HEK293T (cell line): ENCODE measurements around the gene ZNF17.

Experiments used
- BHLHE40 ChIP-seq: fragments of 450-650 bp; IDR thresholded peaks from 2 replicates; pipeline ENCODE4 v1.6.1; 2016; ENCODE audit warnings: mild to moderate bottlenecking, moderate library complexity, borderline replicate concordance
- CTBP1 ChIP-seq: fragments of 450-650 bp; IDR thresholded peaks from 2 replicates; pipeline ENCODE4 v1.6.1; 2016; ENCODE audit warnings: borderline replicate concordance
- ELF4 ChIP-seq: fragments of 450-650 bp; IDR thresholded peaks from 2 replicates; pipeline ENCODE4 v1.6.1; 2017; ENCODE audit warnings: antibody characterized with exemption
- FOXA1 ChIP-seq: fragments of 450-650 bp; IDR thresholded peaks from 2 replicates; pipeline ENCODE4 v1.6.1; 2016; ENCODE audit warnings: mild to moderate bottlenecking
- FOXM1 ChIP-seq: fragments of 450-650 bp; IDR thresholded peaks from 2 replicates; pipeline ENCODE4 v1.6.1; 2017; ENCODE audit warnings: mild to moderate bottlenecking, borderline replicate concordance
- TARDBP ChIP-seq: fragments of 450-650 bp; IDR thresholded peaks from 2 replicates; pipeline ENCODE4 v1.6.1; 2016
- ZNF384 ChIP-seq: fragments of 450-650 bp; IDR thresholded peaks from 2 replicates; pipeline ENCODE4 v1.6.1; 2016

- TF ChIP-seq ELF4 (no peak), FOXM1 (no peak), FOXA1 (no peak), ZNF384 (no peak), CTBP1 (no peak), BHLHE40 (no peak), TARDBP (no peak)
Observed at GRCh38 chr19:57395710-57396109, 15.3 kb upstream of the ZNF17 start.
